ENCODE measurements around the gene GNB4. TPM values are rescaled to one million over a fixed set of nuclear protein-coding genes. Genes with fewer than 3 reads are reported as not detected.

The GNB4 gene
- polyA plus RNA-seq, 1 donor from 2014 or later: 42.8 TPM

DNA sequence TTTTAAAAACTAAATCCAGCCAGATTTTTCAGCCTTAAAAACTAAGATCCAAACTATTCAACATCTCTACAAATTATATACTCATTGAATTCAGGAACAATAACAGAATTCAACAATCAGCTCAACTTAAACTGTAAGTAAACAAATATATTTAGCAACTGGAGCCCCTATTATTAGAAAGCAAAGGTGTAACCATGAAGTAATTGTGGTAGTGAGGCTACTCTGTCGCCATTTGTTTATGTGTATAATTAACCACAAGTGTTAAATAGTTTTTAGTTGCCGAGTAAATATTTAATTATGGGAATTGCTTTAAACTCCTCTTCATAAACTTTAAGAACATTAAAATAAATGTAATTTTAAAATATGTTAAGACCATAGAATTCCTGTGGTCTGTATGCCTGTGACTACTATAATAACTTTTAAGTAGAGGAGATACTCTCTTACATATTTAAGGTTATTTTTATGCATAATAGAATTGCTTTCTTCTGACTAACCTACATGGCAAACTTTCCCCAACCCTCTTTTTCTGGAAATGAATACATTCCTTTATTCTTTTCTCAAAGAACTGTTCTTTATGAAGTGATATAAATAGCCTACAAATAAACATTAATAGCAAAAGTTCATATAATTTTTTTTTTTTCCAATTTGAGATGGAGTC, 52.6 kb downstream of the GNB4 start (continued):
- TF ChIP-seq, protein P1, sequence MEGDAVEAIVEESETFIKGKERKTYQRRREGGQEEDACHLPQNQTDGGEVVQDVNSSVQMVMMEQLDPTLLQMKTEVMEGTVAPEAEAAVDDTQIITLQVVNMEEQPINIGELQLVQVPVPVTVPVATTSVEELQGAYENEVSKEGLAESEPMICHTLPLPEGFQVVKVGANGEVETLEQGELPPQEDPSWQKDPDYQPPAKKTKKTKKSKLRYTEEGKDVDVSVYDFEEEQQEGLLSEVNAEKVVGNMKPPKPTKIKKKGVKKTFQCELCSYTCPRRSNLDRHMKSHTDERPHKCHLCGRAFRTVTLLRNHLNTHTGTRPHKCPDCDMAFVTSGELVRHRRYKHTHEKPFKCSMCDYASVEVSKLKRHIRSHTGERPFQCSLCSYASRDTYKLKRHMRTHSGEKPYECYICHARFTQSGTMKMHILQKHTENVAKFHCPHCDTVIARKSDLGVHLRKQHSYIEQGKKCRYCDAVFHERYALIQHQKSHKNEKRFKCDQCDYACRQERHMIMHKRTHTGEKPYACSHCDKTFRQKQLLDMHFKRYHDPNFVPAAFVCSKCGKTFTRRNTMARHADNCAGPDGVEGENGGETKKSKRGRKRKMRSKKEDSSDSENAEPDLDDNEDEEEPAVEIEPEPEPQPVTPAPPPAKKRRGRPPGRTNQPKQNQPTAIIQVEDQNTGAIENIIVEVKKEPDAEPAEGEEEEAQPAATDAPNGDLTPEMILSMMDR (IDR thresholded peaks at IDR 0.05; ENCODE audit: poor library complexity, severe bottlenecking): no peak
- no peak for TF ChIP-seq SMC3 (conservative IDR thresholded peaks at IDR 0.05; ENCODE audit: poor library complexity)

DNA sequence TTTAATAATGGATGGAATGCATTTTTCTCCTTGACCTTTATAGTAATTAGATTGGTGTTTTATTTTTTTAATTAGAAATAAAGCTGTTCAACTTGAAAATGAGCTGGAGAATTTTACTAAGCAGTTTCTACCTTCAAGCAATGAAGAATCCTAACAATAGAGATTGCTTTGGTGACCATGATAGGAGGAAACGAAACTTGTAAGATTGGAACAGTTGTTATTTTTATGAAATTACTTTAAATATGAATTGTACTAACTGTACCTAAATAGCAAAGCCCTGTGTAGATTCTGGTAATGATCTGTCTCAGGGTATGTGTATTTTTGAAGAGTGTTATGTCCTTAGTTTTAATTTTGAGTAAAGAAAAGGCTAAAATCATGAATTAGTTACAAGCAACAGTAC, 59.4 kb downstream of the GNB4 start:
- no peaks in the 10 kb centered on the region for H3K27me3 ChIP-seq (ENCODE audit: insufficient read depth, low read depth, low read length)
- TF ChIP-seq EZH2 (IDR thresholded peaks at IDR 0.05; ENCODE audit: borderline replicate concordance, insufficient read depth, low read length, poor library complexity, severe bottlenecking) (no peak), RAD21 (conservative IDR thresholded peaks at IDR 0.05) (no peak), EP300 (conservative IDR thresholded peaks at IDR 0.05; ENCODE audit: poor library complexity, severe bottlenecking) (no peak), TAF1 (IDR thresholded peaks at IDR 0.05; ENCODE audit: low read depth) (no peak), SMC3 (conservative IDR thresholded peaks at IDR 0.05; ENCODE audit: poor library complexity) (no peak), MXI1 (conservative IDR thresholded peaks at IDR 0.05; ENCODE audit: poor library complexity, severe bottlenecking) (no peak), POLR2AphosphoS5 (IDR thresholded peaks at IDR 0.05) (no peak)
- TF ChIP-seq, protein P2, sequence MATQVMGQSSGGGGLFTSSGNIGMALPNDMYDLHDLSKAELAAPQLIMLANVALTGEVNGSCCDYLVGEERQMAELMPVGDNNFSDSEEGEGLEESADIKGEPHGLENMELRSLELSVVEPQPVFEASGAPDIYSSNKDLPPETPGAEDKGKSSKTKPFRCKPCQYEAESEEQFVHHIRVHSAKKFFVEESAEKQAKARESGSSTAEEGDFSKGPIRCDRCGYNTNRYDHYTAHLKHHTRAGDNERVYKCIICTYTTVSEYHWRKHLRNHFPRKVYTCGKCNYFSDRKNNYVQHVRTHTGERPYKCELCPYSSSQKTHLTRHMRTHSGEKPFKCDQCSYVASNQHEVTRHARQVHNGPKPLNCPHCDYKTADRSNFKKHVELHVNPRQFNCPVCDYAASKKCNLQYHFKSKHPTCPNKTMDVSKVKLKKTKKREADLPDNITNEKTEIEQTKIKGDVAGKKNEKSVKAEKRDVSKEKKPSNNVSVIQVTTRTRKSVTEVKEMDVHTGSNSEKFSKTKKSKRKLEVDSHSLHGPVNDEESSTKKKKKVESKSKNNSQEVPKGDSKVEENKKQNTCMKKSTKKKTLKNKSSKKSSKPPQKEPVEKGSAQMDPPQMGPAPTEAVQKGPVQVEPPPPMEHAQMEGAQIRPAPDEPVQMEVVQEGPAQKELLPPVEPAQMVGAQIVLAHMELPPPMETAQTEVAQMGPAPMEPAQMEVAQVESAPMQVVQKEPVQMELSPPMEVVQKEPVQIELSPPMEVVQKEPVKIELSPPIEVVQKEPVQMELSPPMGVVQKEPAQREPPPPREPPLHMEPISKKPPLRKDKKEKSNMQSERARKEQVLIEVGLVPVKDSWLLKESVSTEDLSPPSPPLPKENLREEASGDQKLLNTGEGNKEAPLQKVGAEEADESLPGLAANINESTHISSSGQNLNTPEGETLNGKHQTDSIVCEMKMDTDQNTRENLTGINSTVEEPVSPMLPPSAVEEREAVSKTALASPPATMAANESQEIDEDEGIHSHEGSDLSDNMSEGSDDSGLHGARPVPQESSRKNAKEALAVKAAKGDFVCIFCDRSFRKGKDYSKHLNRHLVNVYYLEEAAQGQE (IDR thresholded peaks at IDR 0.05; ENCODE audit: borderline replicate concordance): no peak
- TF ChIP-seq, protein P1 (IDR thresholded peaks at IDR 0.05; ENCODE audit: poor library complexity, severe bottlenecking): no peak
- no peak overlapping the region for H2AFZ ChIP-seq (ENCODE audit: low read depth, low read length)
- H4K20me1 ChIP-seq (ENCODE audit: insufficient read depth): no peaks in the 10 kb centered on the region
- H3F3A ChIP-seq (ENCODE audit: insufficient read depth, low read length, poor library complexity, severe bottlenecking): no peaks in the 10 kb centered on the region
- no peaks in the 10 kb centered on the region for H3K79me2 ChIP-seq (replicated peaks; ENCODE audit: insufficient read depth, low read length)
- no peak overlapping the region for H3K9ac ChIP-seq (ENCODE audit: low read length)
- H3K4me2 ChIP-seq (ENCODE audit: low read length): no peak overlapping the region
- no peak overlapping the region for H3K4me3 ChIP-seq (ENCODE audit: low read length)
- no peaks in the 10 kb centered on the region for H3K9me3 ChIP-seq (ENCODE audit: low read length)
- H3K27ac ChIP-seq (ENCODE audit: low read length): no peak overlapping the region
- no peaks in the 10 kb centered on the region for H3K9me2 ChIP-seq (ENCODE audit: insufficient read depth, low read length)
- peaks cover 3% of the 10 kb centered on the region for H3K36me3 ChIP-seq (ENCODE audit: insufficient read depth, low read length)
